Kidney (tissue), 14 donors: ENCODE measurements around the gene DNM3. TPM values are rescaled to one million over a fixed set of nuclear protein-coding genes. Genes with fewer than 3 reads are reported as not detected.

ENCODE experiments used
- DNase-seq, 5 donors: peaks; one replicate each; pipeline ENCODE4 v3.0.0-alpha.2; 2013 to 2020
- FAIRE-seq: peaks from 2 replicates; lab custom pipeline; 2012; peaks lifted over from hg19 to GRCh38; lab: Jason Lieb, UNC
- H3K27ac ChIP-seq, 2 donors: one replicate each; pipeline ENCODE4 v1.7.0; 2013; ENCODE audit warnings: low read depth in 2 of 2, low read length in 2 of 2, inconsistent platforms in 1 of 2
- H3K27me3 ChIP-seq: one replicate; pipeline ENCODE4 v1.7.1; 2013; ENCODE audit warnings: low read length, inconsistent platforms; ENCODE audit not compliant: control insufficient read depth, insufficient read depth
- H3K36me3 ChIP-seq, 3 donors: one replicate each; pipeline versions ENCODE4 v1.7.0 to v1.7.1; 2013; ENCODE audit warnings: low read length in 3 of 3, control low read depth in 1 of 3, inconsistent platforms in 1 of 3; ENCODE audit not compliant: insufficient read depth in 3 of 3, control insufficient read depth in 2 of 3
- H3K4me1 ChIP-seq, 3 donors: one replicate each; pipeline versions ENCODE4 v1.7.0 to v1.7.1; 2013; ENCODE audit warnings: low read length in 3 of 3, inconsistent platforms in 1 of 3, low read depth in 1 of 3; ENCODE audit not compliant: control insufficient read depth in 2 of 3, insufficient read depth in 2 of 3
- H3K4me3 ChIP-seq, 3 donors: one replicate each; pipeline versions ENCODE4 v1.7.0 to v1.8.1; 2013; ENCODE audit warnings: low read length in 3 of 3, control low read depth in 1 of 3, inconsistent platforms in 1 of 3
- H3K9ac ChIP-seq, 3 donors: one replicate each; pipeline versions ENCODE4 v1.7.0 to v1.7.1; 2013; ENCODE audit warnings: low read length in 3 of 3, control low read depth in 1 of 3, inconsistent platforms in 1 of 3
- H3K9me3 ChIP-seq, 3 donors: one replicate each; pipeline versions ENCODE4 v1.7.0 to v1.7.1; 2013; ENCODE audit warnings: low read length in 3 of 3, control low read depth in 1 of 3, inconsistent platforms in 1 of 3; ENCODE audit not compliant: control insufficient read depth in 2 of 3, insufficient read depth in 1 of 3
- intact Hi-C: fragments of 100-400 bp; cut with DNase I; formaldehyde crosslinking; loops from one replicate; pipeline ENCODE4 v1.11.1; 2022
- polyA plus RNA-seq: library from polyadenylated mRNA; stranded (reverse); fragments of 350-450 nt; fragmentation: Illumina TruSeq; extraction: RNeasy Lipid Tissue Mini Kit (QIAGEN cat#74804); gene quantifications from one replicate; pipeline ENCODE4 v1.2.3, GENCODE V29; 2014; ENCODE audit warnings: low read depth, low replicate concordance; ENCODE audit not compliant: insufficient read depth
- total RNA-seq: library from RNA; stranded (reverse); fragmentation: NEBNext Ultra II Directional; extraction: Animal tissue kit (Norgen Biotek cat#: 25700); gene quantifications from one replicate; pipeline ENCODE4 v1.2.1, GENCODE V29; 2021
- TF ChIP-seq, protein P1 (sequence below): IDR thresholded peaks from 3 replicates; pipeline ENCODE4 v1.5.1; 2012; ENCODE audit warnings: mild to moderate bottlenecking, moderate library complexity, borderline replicate concordance; ENCODE audit not compliant: insufficient read depth; ENCODE audit errors: extremely low read depth
- donor health status: control.
- donor health status: control.
- donor health status: control.
- donor health status: control.
- donor health status: control.
- donor health status: DM: yes; HTN: yes; CAD: no.
- donor health status: Normal renal cell carcinoma (clear cell type).

DNM3 gene
- total and polyA plus RNA-seq, 2 donors from 2014 or later, result 5.9 to 19.1 TPM

- intact Hi-C loops, result no loop called here
- H3K9ac ChIP-seq, result no peak overlapping the region
- no peak for FAIRE-seq
- peaks cover 0 to 3% (median 3%) of the 10 kb centered on the region in 3 donors for H3K9me3 ChIP-seq
- H3K27me3 ChIP-seq, result no peaks in the 10 kb centered on the region
- H3K36me3 ChIP-seq, result no peaks in the 10 kb centered on the region
- H3K27ac ChIP-seq, result no peak overlapping the region
- H3K4me1 ChIP-seq, result peaks cover 0 to 10% (median 5%) of the 10 kb centered on the region in 3 donors
- DNase-seq, result peak in 2 of 5 donors; percentile 51 to 57
- TF ChIP-seq, protein P1, sequence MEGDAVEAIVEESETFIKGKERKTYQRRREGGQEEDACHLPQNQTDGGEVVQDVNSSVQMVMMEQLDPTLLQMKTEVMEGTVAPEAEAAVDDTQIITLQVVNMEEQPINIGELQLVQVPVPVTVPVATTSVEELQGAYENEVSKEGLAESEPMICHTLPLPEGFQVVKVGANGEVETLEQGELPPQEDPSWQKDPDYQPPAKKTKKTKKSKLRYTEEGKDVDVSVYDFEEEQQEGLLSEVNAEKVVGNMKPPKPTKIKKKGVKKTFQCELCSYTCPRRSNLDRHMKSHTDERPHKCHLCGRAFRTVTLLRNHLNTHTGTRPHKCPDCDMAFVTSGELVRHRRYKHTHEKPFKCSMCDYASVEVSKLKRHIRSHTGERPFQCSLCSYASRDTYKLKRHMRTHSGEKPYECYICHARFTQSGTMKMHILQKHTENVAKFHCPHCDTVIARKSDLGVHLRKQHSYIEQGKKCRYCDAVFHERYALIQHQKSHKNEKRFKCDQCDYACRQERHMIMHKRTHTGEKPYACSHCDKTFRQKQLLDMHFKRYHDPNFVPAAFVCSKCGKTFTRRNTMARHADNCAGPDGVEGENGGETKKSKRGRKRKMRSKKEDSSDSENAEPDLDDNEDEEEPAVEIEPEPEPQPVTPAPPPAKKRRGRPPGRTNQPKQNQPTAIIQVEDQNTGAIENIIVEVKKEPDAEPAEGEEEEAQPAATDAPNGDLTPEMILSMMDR, result no peak
- H3K4me3 ChIP-seq, result no peak overlapping the region
These were observed 501.4 kb downstream of the DNM3 start for GRCh38 chr1:172342584-172343239.

GRCh38 chr1:172343240-172344160, 502.2 kb downstream of the DNM3 start:
- Histone ChIP-seq H3K9me3 (peaks cover 0 to 3% (median 3%) of the 10 kb centered on the region in 3 donors), H3K9ac (no peak overlapping the region), H3K27me3 (no peaks in the 10 kb centered on the region), H3K27ac (peak overlapping the region in 1 of 2 donors; percentile 0), H3K4me3 (peak overlapping the region in 1 of 3 donors; percentile 3), H3K36me3 (no peaks in the 10 kb centered on the region), H3K4me1 (peaks cover 0 to 10% (median 5%) of the 10 kb centered on the region in 3 donors)
- FAIRE-seq (no peak), DNase-seq (peak in 2 of 5 donors; percentile 59 to 66)
- intact Hi-C loops, result no loop called here
- TF ChIP-seq, protein P1, result no peak

DNA sequence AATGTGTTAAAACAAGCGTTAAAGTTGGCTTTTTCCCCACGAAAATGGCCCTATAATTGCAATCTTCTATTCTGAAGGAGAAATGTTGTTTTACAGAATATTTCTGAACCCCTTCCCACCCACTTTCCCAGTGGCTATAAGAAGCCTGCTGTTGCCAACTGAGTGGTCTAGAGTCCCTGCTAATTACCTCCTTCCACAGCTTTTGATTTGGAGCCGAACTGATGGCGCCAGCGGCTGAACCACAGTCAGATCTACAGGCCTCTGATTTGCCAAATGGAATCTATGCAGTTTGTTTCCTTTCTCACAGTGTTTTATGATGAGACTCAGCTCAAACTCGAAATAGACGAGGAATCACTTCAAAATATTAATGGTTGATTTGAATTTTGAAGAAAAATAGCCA, 503.1 kb downstream of the DNM3 start:
- FAIRE-seq (no peak), DNase-seq (no peak)
- TF ChIP-seq, protein P1, result no peak
- intact Hi-C loops, result no loop called here
- H3K9me3 ChIP-seq, result peaks cover 0 to 3% (median 3%) of the 10 kb centered on the region in 3 donors
- H3K4me3 ChIP-seq, result no peak overlapping the region
- H3K9ac ChIP-seq, result no peak overlapping the region
- no peaks in the 10 kb centered on the region for H3K36me3 ChIP-seq
- H3K27me3 ChIP-seq, result no peaks in the 10 kb centered on the region
- peaks cover 0 to 10% (median 5%) of the 10 kb centered on the region in 3 donors for H3K4me1 ChIP-seq
- H3K27ac ChIP-seq, result no peak overlapping the region
